ENCODE results near the gene ZBTB20.

- TF ChIP-seq EZH2 (optimal IDR thresholded peaks at IDR 0.05; ENCODE audit: low read depth, low read length), result no peak
- TF ChIP-seq CTCF (IDR thresholded peaks at IDR 0.05; ENCODE audit: low read length), result no peak
- no peak for TF ChIP-seq EZH2phosphoT487 (IDR thresholded peaks at IDR 0.05; ENCODE audit: low read length)
Observed at GRCh38 chr3:114447545-114447944, 699.5 kb downstream of the ZBTB20 start.

Data from MM.1S (cell line).